C4-2B (cell line): ENCODE measurements around the gene SMG6.

ENCODE experiments used
- ZFX ChIP-seq: fragments of 450-650 bp; IDR thresholded peaks from 2 replicates; pipeline ENCODE4 v1.6.1; 2017
- TF ChIP-seq, protein P1 (sequence below): fragments of 450-650 bp; conservative IDR thresholded peaks from 2 replicates; pipeline ENCODE4 v1.5.1; 2017; ENCODE audit warnings: mild to moderate bottlenecking

DNA sequence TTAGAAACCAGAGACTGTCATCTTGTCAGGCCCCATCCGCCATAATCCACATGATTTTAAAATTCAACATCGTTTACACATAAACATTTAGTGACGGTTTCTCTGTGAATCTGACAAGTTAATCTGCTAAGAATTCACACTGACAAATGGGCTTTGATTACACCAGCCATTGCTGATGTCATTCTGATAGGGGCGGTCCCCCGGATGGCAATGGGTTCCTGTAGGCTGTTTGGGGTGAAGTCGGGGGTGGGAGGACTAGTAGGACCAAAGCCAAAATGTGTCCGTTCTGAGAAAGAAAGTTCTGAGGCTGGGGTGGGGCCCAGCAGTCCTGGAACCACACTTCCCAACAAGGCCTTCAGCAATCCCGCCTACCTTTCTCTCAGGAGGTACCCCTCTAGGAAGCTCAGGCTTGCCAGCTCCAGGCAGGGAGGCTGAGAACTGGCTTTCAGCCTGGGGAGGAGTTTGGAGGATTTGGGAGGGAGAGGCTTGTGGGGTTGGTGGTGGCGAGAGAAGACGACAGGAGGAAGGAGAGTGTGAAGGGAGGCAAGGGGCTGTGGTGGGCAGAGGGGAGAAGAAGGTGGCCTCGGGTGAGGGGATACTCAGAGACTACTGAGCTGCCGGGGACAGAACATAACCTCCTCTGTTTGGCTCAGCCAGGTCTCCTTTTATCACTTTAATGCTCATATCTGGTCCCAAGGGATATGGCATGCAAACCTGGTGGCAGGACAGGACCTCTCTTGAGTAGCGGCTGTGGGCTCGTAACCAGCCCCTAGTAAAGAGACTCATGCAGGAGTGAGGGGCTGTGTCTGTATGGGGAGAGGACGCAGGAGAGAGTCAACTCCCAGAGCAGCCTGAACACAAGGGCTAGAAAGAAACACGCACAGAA, 240.1 kb downstream of the SMG6 start:
- TF ChIP-seq, protein P1, sequence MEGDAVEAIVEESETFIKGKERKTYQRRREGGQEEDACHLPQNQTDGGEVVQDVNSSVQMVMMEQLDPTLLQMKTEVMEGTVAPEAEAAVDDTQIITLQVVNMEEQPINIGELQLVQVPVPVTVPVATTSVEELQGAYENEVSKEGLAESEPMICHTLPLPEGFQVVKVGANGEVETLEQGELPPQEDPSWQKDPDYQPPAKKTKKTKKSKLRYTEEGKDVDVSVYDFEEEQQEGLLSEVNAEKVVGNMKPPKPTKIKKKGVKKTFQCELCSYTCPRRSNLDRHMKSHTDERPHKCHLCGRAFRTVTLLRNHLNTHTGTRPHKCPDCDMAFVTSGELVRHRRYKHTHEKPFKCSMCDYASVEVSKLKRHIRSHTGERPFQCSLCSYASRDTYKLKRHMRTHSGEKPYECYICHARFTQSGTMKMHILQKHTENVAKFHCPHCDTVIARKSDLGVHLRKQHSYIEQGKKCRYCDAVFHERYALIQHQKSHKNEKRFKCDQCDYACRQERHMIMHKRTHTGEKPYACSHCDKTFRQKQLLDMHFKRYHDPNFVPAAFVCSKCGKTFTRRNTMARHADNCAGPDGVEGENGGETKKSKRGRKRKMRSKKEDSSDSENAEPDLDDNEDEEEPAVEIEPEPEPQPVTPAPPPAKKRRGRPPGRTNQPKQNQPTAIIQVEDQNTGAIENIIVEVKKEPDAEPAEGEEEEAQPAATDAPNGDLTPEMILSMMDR = no peak
- no peak for TF ChIP-seq ZFX
